Uterus (tissue), 2 donors: Measurements from ENCODE around the gene CAMKK2.

ENCODE experiments used
- POLR2A ChIP-seq, 2 donors: fragments of 450-650 bp; IDR thresholded peaks; one replicate each; pipeline ENCODE4 v1.6.1; 2016; ENCODE audit warnings: antibody characterized with exemption in 2 of 2, mild to moderate bottlenecking in 1 of 2, moderate library complexity in 1 of 2
- TF ChIP-seq, protein P1 (sequence below), 4 experiments: fragments of 200-600 bp in 2 of 4; fragments of 450-650 bp in 2 of 4; sonication (generic) in 2 of 4; IDR thresholded peaks; one replicate each; pipeline ENCODE4 v1.5.1; 2016 to 2019; ENCODE audit warnings: antibody characterized with exemption in 4 of 4, mild to moderate bottlenecking in 2 of 4, moderate library complexity in 1 of 4

DNA sequence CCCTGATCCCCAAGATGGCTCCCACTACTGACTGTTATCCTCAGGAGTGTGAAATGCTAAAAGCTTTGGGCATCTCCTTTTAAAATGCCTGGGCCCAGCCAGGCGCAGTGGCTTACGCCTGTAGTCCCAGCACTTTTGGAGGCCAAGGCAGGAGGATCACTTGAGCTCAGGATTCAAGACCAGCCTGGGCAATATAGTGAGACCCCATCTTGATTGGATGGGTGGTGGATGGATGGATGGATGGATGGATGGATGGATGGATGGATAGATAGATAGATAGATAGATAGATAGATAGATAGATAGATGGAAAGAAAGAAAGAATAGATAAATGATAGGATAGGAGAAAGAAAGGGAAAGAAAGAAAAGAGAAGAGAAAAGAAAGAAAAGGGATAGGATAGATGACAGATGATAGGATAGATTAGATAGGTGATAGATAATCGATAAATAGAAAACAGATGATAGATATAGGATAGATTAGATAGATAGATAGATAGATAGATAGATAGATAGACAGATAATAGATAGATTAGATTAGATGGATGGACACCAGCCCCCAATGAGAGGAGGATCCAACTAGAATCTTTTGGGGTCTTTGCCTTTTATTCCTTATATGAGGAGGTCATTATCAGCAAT lies 77.0 kb downstream of the CAMKK2 start:
- TF ChIP-seq, protein P1, sequence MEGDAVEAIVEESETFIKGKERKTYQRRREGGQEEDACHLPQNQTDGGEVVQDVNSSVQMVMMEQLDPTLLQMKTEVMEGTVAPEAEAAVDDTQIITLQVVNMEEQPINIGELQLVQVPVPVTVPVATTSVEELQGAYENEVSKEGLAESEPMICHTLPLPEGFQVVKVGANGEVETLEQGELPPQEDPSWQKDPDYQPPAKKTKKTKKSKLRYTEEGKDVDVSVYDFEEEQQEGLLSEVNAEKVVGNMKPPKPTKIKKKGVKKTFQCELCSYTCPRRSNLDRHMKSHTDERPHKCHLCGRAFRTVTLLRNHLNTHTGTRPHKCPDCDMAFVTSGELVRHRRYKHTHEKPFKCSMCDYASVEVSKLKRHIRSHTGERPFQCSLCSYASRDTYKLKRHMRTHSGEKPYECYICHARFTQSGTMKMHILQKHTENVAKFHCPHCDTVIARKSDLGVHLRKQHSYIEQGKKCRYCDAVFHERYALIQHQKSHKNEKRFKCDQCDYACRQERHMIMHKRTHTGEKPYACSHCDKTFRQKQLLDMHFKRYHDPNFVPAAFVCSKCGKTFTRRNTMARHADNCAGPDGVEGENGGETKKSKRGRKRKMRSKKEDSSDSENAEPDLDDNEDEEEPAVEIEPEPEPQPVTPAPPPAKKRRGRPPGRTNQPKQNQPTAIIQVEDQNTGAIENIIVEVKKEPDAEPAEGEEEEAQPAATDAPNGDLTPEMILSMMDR (IDR thresholded peaks at IDR 0.05): no peak
- no peak for TF ChIP-seq POLR2A (IDR thresholded peaks at IDR 0.05)
